Ishikawa (cell line): ENCODE measurements around the gene DAB1.

Source experiments
- CREB1 ChIP-seq: IDR thresholded peaks from 2 replicates; pipeline ENCODE4 v1.6.1; 2012; ENCODE audit warnings: low read depth
- EGR1 ChIP-seq: IDR thresholded peaks from 2 replicates; pipeline ENCODE4 v1.6.1; 2012
- EP300 ChIP-seq: IDR thresholded peaks from 2 replicates; pipeline ENCODE4 v1.6.1; 2012; ENCODE audit warnings: borderline replicate concordance
- FOXM1 ChIP-seq: IDR thresholded peaks from 2 replicates; pipeline ENCODE4 v1.6.1; 2012; ENCODE audit warnings: low read depth, borderline replicate concordance
- RAD21 ChIP-seq: IDR thresholded peaks from 2 replicates; pipeline ENCODE4 v1.6.1; 2012; ENCODE audit warnings: low read depth
- TCF12 ChIP-seq: IDR thresholded peaks from 2 replicates; pipeline ENCODE4 v1.6.1; 2012; ENCODE audit warnings: low read depth
- TEAD4 ChIP-seq: IDR thresholded peaks from 2 replicates; pipeline ENCODE4 v1.6.1; 2012
- YY1 ChIP-seq: IDR thresholded peaks from 2 replicates; pipeline ENCODE4 v1.6.1; 2012; ENCODE audit warnings: low read depth
- TF ChIP-seq, protein P1 (sequence below): IDR thresholded peaks from 2 replicates; pipeline ENCODE4 v1.6.1; 2012; ENCODE audit warnings: low read depth, mild to moderate bottlenecking
- TF ChIP-seq, protein P2 (sequence below): IDR thresholded peaks from 2 replicates; pipeline ENCODE4 v1.6.1; 2012
- TF ChIP-seq, protein P3 (sequence below): IDR thresholded peaks from 2 replicates; pipeline ENCODE4 v1.6.1; 2012

DNA sequence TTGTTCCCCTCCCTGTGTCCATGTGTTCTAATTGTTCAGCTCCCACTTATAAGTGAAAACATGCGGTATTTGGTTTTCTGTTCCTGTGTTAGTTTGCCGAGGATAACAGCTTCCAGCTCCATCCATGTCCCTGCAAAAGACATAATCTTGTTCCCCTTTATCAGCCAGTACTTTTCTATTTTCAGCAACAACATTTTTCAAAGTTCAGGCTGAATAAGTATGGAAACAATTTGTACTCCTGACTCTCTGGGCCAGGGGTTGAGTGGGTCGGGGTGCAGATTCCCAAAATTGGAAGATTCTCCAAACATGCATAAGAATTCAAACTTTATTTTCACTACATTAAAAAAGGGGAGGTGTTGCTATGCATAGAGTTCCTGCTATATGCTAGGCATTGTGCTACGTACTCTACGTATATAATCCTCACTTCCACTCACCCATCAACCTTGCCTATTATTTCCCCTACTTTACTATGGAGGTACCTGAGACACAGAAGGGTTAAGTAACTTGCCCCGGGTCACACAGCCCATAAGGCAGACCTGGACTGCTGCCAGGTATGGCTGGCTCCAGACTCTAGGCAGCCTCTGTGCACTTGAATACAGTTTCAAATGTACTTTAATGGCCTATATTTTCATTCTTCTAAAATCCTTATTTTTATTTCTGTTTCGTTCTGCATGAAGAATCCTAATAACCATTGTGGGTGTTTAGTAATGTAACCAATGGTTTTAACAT, 341.0 kb downstream of the DAB1 start:
- TF ChIP-seq YY1 (no peak), EP300 (no peak), FOXM1 (no peak), TCF12 (no peak), RAD21 (no peak), TEAD4 (no peak), EGR1 (no peak), CREB1 (no peak)
- TF ChIP-seq, protein P1, sequence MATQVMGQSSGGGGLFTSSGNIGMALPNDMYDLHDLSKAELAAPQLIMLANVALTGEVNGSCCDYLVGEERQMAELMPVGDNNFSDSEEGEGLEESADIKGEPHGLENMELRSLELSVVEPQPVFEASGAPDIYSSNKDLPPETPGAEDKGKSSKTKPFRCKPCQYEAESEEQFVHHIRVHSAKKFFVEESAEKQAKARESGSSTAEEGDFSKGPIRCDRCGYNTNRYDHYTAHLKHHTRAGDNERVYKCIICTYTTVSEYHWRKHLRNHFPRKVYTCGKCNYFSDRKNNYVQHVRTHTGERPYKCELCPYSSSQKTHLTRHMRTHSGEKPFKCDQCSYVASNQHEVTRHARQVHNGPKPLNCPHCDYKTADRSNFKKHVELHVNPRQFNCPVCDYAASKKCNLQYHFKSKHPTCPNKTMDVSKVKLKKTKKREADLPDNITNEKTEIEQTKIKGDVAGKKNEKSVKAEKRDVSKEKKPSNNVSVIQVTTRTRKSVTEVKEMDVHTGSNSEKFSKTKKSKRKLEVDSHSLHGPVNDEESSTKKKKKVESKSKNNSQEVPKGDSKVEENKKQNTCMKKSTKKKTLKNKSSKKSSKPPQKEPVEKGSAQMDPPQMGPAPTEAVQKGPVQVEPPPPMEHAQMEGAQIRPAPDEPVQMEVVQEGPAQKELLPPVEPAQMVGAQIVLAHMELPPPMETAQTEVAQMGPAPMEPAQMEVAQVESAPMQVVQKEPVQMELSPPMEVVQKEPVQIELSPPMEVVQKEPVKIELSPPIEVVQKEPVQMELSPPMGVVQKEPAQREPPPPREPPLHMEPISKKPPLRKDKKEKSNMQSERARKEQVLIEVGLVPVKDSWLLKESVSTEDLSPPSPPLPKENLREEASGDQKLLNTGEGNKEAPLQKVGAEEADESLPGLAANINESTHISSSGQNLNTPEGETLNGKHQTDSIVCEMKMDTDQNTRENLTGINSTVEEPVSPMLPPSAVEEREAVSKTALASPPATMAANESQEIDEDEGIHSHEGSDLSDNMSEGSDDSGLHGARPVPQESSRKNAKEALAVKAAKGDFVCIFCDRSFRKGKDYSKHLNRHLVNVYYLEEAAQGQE = no peak
- TF ChIP-seq, protein P2, sequence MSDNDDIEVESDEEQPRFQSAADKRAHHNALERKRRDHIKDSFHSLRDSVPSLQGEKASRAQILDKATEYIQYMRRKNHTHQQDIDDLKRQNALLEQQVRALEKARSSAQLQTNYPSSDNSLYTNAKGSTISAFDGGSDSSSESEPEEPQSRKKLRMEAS = no peak
- TF ChIP-seq, protein P3, sequence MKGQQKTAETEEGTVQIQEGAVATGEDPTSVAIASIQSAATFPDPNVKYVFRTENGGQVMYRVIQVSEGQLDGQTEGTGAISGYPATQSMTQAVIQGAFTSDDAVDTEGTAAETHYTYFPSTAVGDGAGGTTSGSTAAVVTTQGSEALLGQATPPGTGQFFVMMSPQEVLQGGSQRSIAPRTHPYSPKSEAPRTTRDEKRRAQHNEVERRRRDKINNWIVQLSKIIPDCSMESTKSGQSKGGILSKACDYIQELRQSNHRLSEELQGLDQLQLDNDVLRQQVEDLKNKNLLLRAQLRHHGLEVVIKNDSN = no peak
